PFSK-1 (cell line): Measurements from ENCODE around the gene RAX2.

Experiments
- POLR2AphosphoS5 ChIP-seq: IDR thresholded peaks from 2 replicates; pipeline ENCODE4 v1.6.1; 2012; ENCODE audit warnings: low read depth, mild to moderate bottlenecking, control low read depth, low read length, moderate library complexity
- TF ChIP-seq, protein P1 (sequence below), 2 experiments: IDR thresholded peaks; 2 replicates each; pipeline versions ENCODE4 v1.6.1 to v1.8.0; 2011 to 2012; ENCODE audit warnings: low read depth in 2 of 2, low read length in 2 of 2, control low read depth in 1 of 2, inconsistent platforms in 1 of 2, mild to moderate bottlenecking in 1 of 2, moderate library complexity in 1 of 2; ENCODE audit not compliant: insufficient read depth in 1 of 2

DNA sequence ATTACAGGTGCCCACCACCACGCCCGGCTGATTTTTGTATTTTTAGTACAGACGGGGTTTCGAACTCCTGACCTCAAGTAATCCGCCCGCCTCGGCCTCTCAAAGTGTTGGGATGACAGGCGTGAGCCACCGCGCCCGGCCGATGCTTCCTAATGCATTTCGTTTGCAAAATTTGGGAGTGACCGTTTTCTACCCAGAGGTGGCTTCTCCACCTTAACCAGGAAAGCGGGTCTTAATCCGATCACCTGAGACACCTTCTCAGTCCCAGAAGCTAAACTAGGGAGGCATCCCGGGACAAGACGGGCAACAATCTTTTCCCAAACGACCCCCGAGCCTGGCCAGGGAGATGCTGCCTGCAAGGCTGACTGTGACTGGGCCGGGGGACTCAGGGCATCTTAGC, 29.0 kb upstream of the RAX2 start:
- TF ChIP-seq, protein P1, sequence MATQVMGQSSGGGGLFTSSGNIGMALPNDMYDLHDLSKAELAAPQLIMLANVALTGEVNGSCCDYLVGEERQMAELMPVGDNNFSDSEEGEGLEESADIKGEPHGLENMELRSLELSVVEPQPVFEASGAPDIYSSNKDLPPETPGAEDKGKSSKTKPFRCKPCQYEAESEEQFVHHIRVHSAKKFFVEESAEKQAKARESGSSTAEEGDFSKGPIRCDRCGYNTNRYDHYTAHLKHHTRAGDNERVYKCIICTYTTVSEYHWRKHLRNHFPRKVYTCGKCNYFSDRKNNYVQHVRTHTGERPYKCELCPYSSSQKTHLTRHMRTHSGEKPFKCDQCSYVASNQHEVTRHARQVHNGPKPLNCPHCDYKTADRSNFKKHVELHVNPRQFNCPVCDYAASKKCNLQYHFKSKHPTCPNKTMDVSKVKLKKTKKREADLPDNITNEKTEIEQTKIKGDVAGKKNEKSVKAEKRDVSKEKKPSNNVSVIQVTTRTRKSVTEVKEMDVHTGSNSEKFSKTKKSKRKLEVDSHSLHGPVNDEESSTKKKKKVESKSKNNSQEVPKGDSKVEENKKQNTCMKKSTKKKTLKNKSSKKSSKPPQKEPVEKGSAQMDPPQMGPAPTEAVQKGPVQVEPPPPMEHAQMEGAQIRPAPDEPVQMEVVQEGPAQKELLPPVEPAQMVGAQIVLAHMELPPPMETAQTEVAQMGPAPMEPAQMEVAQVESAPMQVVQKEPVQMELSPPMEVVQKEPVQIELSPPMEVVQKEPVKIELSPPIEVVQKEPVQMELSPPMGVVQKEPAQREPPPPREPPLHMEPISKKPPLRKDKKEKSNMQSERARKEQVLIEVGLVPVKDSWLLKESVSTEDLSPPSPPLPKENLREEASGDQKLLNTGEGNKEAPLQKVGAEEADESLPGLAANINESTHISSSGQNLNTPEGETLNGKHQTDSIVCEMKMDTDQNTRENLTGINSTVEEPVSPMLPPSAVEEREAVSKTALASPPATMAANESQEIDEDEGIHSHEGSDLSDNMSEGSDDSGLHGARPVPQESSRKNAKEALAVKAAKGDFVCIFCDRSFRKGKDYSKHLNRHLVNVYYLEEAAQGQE (IDR thresholded peaks at IDR 0.05; ENCODE audit: insufficient read depth in 1 of 2, low read depth in 2 of 2, low read length in 2 of 2), result no peak
- TF ChIP-seq POLR2AphosphoS5, result no peak
